Trophoblast cell (in vitro differentiated cells and primary cell): ENCODE measurements around the gene AOPEP.

Experiments
- DNase-seq, 2 donors: peaks; one replicate each; pipeline ENCODE4 v3.0.0-alpha.2; 2016
- H2AFZ ChIP-seq: 2 replicates; pipeline ENCODE4 v1.6.1; 2013; ENCODE audit warnings: low read length, moderate library complexity, mild to moderate bottlenecking; ENCODE audit not compliant: insufficient read depth, poor library complexity
- H2AK5ac ChIP-seq: 2 replicates; pipeline ENCODE4 v1.6.1; 2013; ENCODE audit warnings: mild to moderate bottlenecking, low read length
- H2BK120ac ChIP-seq: 2 replicates; pipeline ENCODE4 v1.6.1; 2013; ENCODE audit warnings: low read length, mild to moderate bottlenecking, moderate library complexity; ENCODE audit not compliant: insufficient read depth, poor library complexity
- H2BK12ac ChIP-seq: 2 replicates; pipeline ENCODE4 v1.6.1; 2013; ENCODE audit warnings: mild to moderate bottlenecking, low read length, moderate library complexity
- H2BK5ac ChIP-seq: 2 replicates; pipeline ENCODE4 v1.6.1; 2013; ENCODE audit warnings: low read length, low read depth, moderate library complexity, mild to moderate bottlenecking; ENCODE audit not compliant: poor library complexity
- H3K14ac ChIP-seq: 2 replicates; pipeline ENCODE4 v1.6.1; 2013; ENCODE audit warnings: mild to moderate bottlenecking, low read length
- H3K18ac ChIP-seq: 2 replicates; pipeline ENCODE4 v1.6.1; 2013; ENCODE audit warnings: mild to moderate bottlenecking, low read length
- H3K23ac ChIP-seq: 2 replicates; pipeline ENCODE4 v1.6.1; 2013; ENCODE audit warnings: low read length
- H3K27ac ChIP-seq: 2 replicates; pipeline ENCODE4 v1.5.1; 2013; ENCODE audit warnings: low read depth, mild to moderate bottlenecking, inconsistent platforms, low read length, moderate library complexity
- H3K27me3 ChIP-seq: 2 replicates; pipeline ENCODE4 v1.6.1; 2013; ENCODE audit warnings: inconsistent platforms, mild to moderate bottlenecking, low read length, moderate library complexity; ENCODE audit not compliant: insufficient read depth
- H3K36me3 ChIP-seq, 2 experiments: 1 replicate in 1 of 2; 2 replicates in 1 of 2; pipeline ENCODE4 v1.6.1; 2013; ENCODE audit warnings: low read length in 2 of 2, mild to moderate bottlenecking in 2 of 2, moderate library complexity in 1 of 2; ENCODE audit not compliant: insufficient read depth in 2 of 2, control insufficient read depth in 1 of 2
- H3K4ac ChIP-seq: 2 replicates; pipeline ENCODE4 v1.6.1; 2013; ENCODE audit warnings: low read depth, mild to moderate bottlenecking, low read length, moderate library complexity
- H3K4me1 ChIP-seq, 2 experiments: 1 replicate in 1 of 2; 2 replicates in 1 of 2; pipeline ENCODE4 v1.6.1; 2013; ENCODE audit warnings: low read length in 2 of 2, mild to moderate bottlenecking in 2 of 2, moderate library complexity in 1 of 2; ENCODE audit not compliant: insufficient read depth in 2 of 2, control insufficient read depth in 1 of 2
- H3K4me2 ChIP-seq: 2 replicates; pipeline ENCODE4 v1.6.1; 2013; ENCODE audit warnings: inconsistent platforms, mild to moderate bottlenecking, low read length, moderate library complexity
- H3K4me3 ChIP-seq: 2 replicates; pipeline ENCODE4 v1.5.1; 2013; ENCODE audit warnings: mild to moderate bottlenecking, low read depth, low read length, inconsistent platforms
- H3K79me1 ChIP-seq: one replicate; pipeline ENCODE4 v1.6.1; 2013; ENCODE audit warnings: low read length
- H3K79me2 ChIP-seq: 2 replicates; pipeline ENCODE4 v1.6.1; 2013; ENCODE audit warnings: low read length, mild to moderate bottlenecking; ENCODE audit not compliant: control insufficient read depth, insufficient read depth, poor library complexity
- H3K9ac ChIP-seq: 2 replicates; pipeline ENCODE4 v1.6.1; 2013; ENCODE audit warnings: mild to moderate bottlenecking, low read length
- H3K9me3 ChIP-seq: 2 replicates; pipeline ENCODE4 v1.6.1; 2013; ENCODE audit warnings: low read depth, mild to moderate bottlenecking, control low read depth, inconsistent platforms, low read length; ENCODE audit not compliant: insufficient read depth
- H4K12ac ChIP-seq: 2 replicates; pipeline ENCODE4 v1.6.1; 2013; ENCODE audit warnings: low read depth, mild to moderate bottlenecking, low read length, moderate library complexity
- H4K8ac ChIP-seq: 2 replicates; pipeline ENCODE4 v1.6.1; 2013; ENCODE audit warnings: low read depth, mild to moderate bottlenecking, low read length, moderate library complexity
- H4K91ac ChIP-seq: one replicate; pipeline ENCODE4 v1.6.1; 2013; ENCODE audit warnings: low read depth, mild to moderate bottlenecking, low read length, moderate library complexity
- WGBS: extraction: QIAGEN DNeasy Blood & Tissue Kit; methylation state at CpG from one replicate; pipeline ENCODE4 v1.1.7; 2013; ENCODE audit warnings: missing lambda C conversion rate; ENCODE audit not compliant: insufficient read length, insufficient coverage; ENCODE audit errors: extremely low coverage; 5-methylcytosine and 5-hydroxymethylcytosine counted together

Gene AOPEP

GRCh38 chr9:94922098-94922607 lies 195.7 kb downstream of the AOPEP start:
- Histone ChIP-seq H3K9me3 (no peaks in the 10 kb centered on the region), H3K27ac (peak overlapping the region; percentile 99), H2BK5ac (peak overlapping the region; percentile 88), H2AFZ (peak overlapping the region; percentile 12), H2BK12ac (peak overlapping the region; percentile 83), H3K18ac (peak overlapping the region; percentile 26), H3K23ac (no peak overlapping the region), H3K14ac (peak overlapping the region; percentile 83), H4K91ac (peak overlapping the region; percentile 93), H3K4me1 (peaks cover 60 to 61% of the 10 kb centered on the region in 2 experiments), H4K12ac (peak overlapping the region; percentile 15), H3K4ac (peak overlapping the region; percentile 23), H3K4me3 (no peak overlapping the region), H3K79me2 (peaks cover 16% of the 10 kb centered on the region), H2AK5ac (peak overlapping the region; percentile 65), H3K4me2 (peak overlapping the region; percentile 44), H4K8ac (peak overlapping the region; percentile 83), H3K27me3 (no peaks in the 10 kb centered on the region), H3K36me3 (no peaks in the 10 kb centered on the region), H2BK120ac (peak overlapping the region; percentile 99), H3K79me1 (peaks cover 66% of the 10 kb centered on the region), H3K9ac (peak overlapping the region; percentile 45)
- DNase-seq = peak in 1 of 2 donors; percentile 57
- no CpG with 5 or more reads among the region's 10 CpGs for WGBS

GRCh38 chr9:94922691-94923107 lies 196.2 kb downstream of the AOPEP start:
- H3K79me2 ChIP-seq = peaks cover 17% of the 10 kb centered on the region
- H4K8ac ChIP-seq = peak overlapping the region; percentile 49
- H3K4me3 ChIP-seq = no peak overlapping the region
- H2AK5ac ChIP-seq = peak overlapping the region; percentile 67
- peak overlapping the region; percentile 3 for H4K12ac ChIP-seq
- H3K27me3 ChIP-seq = no peaks in the 10 kb centered on the region
- no CpG with 5 or more reads among the region's 5 CpGs for WGBS
- peak in 1 of 2 donors; percentile 70 for DNase-seq
- no peak overlapping the region for H3K9ac ChIP-seq
- H3K23ac ChIP-seq = no peak overlapping the region
- peaks cover 65% of the 10 kb centered on the region for H3K79me1 ChIP-seq
- H3K9me3 ChIP-seq = no peaks in the 10 kb centered on the region
- H2BK5ac ChIP-seq = peak overlapping the region; percentile 93
- no peak overlapping the region for H2AFZ ChIP-seq
- peaks cover 0 to 3% of the 10 kb centered on the region in 2 experiments for H3K36me3 ChIP-seq
- H3K4me1 ChIP-seq = peaks cover 58 to 60% of the 10 kb centered on the region in 2 experiments
- H3K14ac ChIP-seq = peak overlapping the region; percentile 45
- H2BK12ac ChIP-seq = peak overlapping the region; percentile 43
- H3K4ac ChIP-seq = peak overlapping the region; percentile 63
- peak overlapping the region; percentile 99 for H3K27ac ChIP-seq
- H3K4me2 ChIP-seq = peak overlapping the region; percentile 44
- H4K91ac ChIP-seq = peak overlapping the region; percentile 82
- H3K18ac ChIP-seq = peak overlapping the region; percentile 21
- peak overlapping the region; percentile 99 for H2BK120ac ChIP-seq

GRCh38 chr9:94923326-94924089 lies 197.0 kb downstream of the AOPEP start:
- H2AFZ ChIP-seq = no peak overlapping the region
- peaks cover 58% of the 10 kb centered on the region for H3K79me1 ChIP-seq
- peak overlapping the region; percentile 55 for H3K18ac ChIP-seq
- H3K4ac ChIP-seq = no peak overlapping the region
- peak overlapping the region; percentile 78 for H3K14ac ChIP-seq
- no peak overlapping the region for H3K23ac ChIP-seq
- peak overlapping the region; percentile 72 for H4K8ac ChIP-seq
- no peaks in the 10 kb centered on the region for H3K27me3 ChIP-seq
- H2BK5ac ChIP-seq = peak overlapping the region; percentile 55
- H3K9ac ChIP-seq = no peak overlapping the region
- no peak overlapping the region for H3K4me2 ChIP-seq
- WGBS = no CpG with 5 or more reads among the region's 11 CpGs
- no peak for DNase-seq
- peak overlapping the region; percentile 95 for H4K91ac ChIP-seq
- H3K9me3 ChIP-seq = no peaks in the 10 kb centered on the region
- peak overlapping the region; percentile 8 for H3K4me3 ChIP-seq
- H4K12ac ChIP-seq = no peak overlapping the region
- H2BK120ac ChIP-seq = peak overlapping the region; percentile 84
- peak overlapping the region; percentile 85 for H2BK12ac ChIP-seq
- H3K4me1 ChIP-seq = peaks cover 52 to 54% of the 10 kb centered on the region in 2 experiments
- peak overlapping the region; percentile 99 for H3K27ac ChIP-seq
- H3K79me2 ChIP-seq = peaks cover 13% of the 10 kb centered on the region
- peaks cover 0 to 3% of the 10 kb centered on the region in 2 experiments for H3K36me3 ChIP-seq
- peak overlapping the region; percentile 99 for H2AK5ac ChIP-seq

GRCh38 chr9:94925751-94926430 lies 199.4 kb downstream of the AOPEP start:
- Histone ChIP-seq H3K18ac (peak overlapping the region; percentile 74), H3K36me3 (peaks cover 0 to 3% of the 10 kb centered on the region in 2 experiments), H2BK12ac (peak overlapping the region; percentile 86), H3K9me3 (no peaks in the 10 kb centered on the region), H3K4ac (peak overlapping the region; percentile 40), H3K4me2 (no peak overlapping the region), H3K27me3 (no peaks in the 10 kb centered on the region), H3K27ac (peak overlapping the region; percentile 77), H4K12ac (no peak overlapping the region), H3K79me1 (peaks cover 45% of the 10 kb centered on the region), H3K14ac (peak overlapping the region; percentile 78), H3K4me3 (no peak overlapping the region), H3K79me2 (peaks cover 10% of the 10 kb centered on the region), H2AK5ac (peak overlapping the region; percentile 5), H3K23ac (no peak overlapping the region), H3K4me1 (peaks cover 40 to 44% of the 10 kb centered on the region in 2 experiments), H3K9ac (no peak overlapping the region), H4K8ac (peak overlapping the region; percentile 78), H2AFZ (no peak overlapping the region), H4K91ac (peak overlapping the region; percentile 88), H2BK120ac (peak overlapping the region; percentile 83), H2BK5ac (peak overlapping the region; percentile 64)
- no CpG with 5 or more reads among the region's 10 CpGs for WGBS
- peak in 1 of 2 donors; percentile 55 for DNase-seq
